GM19452 (cell line): ENCODE results near the gene MEF2C.
"Not testable (repeated sequence)": the region's sequence is repeated elsewhere in the genome, so short reads cannot be mapped to it uniquely, and the experiment has no call there.

Experiments
- ATAC-seq: cut with Tn5 transposase; IDR thresholded peaks from one replicate; pipeline ENCODE4 v1.9.1; 2021; ENCODE audit not compliant: unreplicated experiment

The MEF2C gene

GRCh38 chr5:88868468-88869068 is 14.4 kb downstream of the MEF2C start:
- no peak for ATAC-seq

DNA sequence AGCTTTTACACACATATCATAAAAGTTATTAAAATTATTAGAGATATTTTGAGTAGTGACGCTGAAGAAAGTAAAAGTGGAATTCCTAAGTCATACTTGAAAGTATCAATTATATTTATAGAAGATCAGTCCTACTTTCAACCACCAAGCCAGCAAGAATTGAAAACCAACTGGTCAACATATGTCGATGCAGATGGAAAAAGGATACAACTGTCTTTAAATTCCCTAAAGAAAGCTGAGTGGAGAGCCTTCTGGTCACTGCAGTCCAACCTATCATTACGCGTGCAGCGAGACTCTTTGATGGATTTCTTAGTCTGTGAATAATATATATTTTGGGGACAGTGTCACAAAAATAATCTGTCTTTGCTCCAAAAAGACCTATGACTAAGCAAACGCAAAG is 15.3 kb downstream of the MEF2C start:
- no peak for ATAC-seq

DNA sequence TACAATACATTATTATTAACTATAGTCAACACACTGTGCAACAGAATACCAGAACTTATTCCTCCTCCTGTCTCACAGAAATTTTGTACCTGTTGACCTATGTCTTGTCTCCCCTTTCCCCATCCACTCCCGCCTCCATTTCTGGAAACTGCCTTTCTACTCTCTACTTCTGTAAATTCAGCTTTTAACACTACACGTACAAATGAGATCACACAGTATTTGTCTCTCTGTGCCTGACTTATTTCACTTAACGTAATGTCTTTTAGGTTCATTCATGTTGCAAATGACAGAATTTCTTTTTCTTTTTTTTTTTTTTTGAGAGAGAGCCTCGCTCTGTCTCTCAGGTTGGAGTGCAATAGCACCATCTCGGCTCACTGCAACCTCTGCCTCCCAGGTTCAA is 19.5 kb downstream of the MEF2C start:
- no peak for ATAC-seq

GRCh38 chr5:88862547-88863175 is 20.3 kb downstream of the MEF2C start:
- no peak for ATAC-seq

DNA sequence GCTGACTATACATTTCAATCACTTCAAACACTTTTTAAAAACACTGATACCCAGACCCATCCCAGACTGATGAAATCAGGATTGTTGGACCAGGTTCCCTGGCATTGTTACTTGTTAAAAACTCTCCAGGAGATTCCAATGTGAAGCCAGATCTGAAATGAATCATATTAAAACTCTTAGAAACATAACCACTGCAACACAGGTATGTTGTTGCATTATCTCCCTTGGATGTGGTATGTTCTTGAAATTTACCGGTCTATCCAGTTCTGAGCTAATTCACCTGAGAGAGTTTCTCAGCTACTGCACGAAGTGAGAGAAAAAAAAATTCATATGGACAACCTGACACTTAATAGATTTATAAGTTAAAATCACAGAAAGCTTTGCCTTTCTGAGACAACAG is 21.8 kb downstream of the MEF2C start:
- no peak for ATAC-seq

- no peak for ATAC-seq
Observed at GRCh38 chr5:88860501-88860900, 22.5 kb downstream of the MEF2C start.

DNA sequence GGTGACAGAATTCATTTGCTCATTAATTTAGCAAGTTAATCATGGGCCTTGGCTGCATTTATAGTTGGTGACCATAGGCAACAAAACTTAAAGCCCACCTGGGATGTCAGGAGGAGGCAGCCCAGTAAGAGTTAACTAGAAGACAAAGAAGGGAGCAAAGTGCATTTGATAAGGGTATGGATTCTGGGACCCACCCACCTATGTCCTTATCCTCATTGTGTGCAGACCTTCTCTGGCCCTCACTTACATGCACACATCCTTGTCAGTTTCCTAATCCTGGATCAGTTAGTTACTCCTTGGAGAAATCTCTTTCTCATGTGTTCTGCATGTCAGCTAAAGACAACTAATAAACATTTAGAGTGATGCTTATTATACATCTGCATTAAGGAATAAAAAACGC is 24.6 kb downstream of the MEF2C start:
- no peak for ATAC-seq

- not testable (repeated sequence) for ATAC-seq
Observed at GRCh38 chr5:88856381-88856780, 26.6 kb downstream of the MEF2C start.

GRCh38 chr5:88854769-88855168 is 28.2 kb downstream of the MEF2C start:
- peak; percentile 48 for ATAC-seq

- no peak for ATAC-seq
Observed at GRCh38 chr5:88847420-88847819, 35.6 kb downstream of the MEF2C start.

DNA sequence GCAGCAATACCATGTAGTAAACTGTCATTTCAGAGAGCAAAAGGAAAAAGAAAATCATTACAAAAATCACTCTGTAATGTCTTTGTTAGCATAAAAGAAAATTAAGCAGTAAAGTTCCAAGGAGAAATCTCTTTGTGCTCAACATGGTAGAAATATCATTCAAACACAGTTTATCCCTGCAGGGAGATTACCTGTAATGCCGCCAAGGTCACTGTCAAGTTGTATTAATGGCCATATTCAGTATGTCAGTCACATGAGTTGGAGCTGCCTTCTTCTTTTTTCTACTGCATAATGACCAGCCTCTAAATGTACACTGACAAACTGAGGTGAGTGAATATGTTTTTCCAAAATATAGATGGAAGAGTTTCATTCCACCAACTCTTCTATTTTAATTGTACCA is 36.5 kb downstream of the MEF2C start:
- no peak for ATAC-seq

GRCh38 chr5:88845081-88845697 is 37.8 kb downstream of the MEF2C start:
- peak; percentile 87 for ATAC-seq

DNA sequence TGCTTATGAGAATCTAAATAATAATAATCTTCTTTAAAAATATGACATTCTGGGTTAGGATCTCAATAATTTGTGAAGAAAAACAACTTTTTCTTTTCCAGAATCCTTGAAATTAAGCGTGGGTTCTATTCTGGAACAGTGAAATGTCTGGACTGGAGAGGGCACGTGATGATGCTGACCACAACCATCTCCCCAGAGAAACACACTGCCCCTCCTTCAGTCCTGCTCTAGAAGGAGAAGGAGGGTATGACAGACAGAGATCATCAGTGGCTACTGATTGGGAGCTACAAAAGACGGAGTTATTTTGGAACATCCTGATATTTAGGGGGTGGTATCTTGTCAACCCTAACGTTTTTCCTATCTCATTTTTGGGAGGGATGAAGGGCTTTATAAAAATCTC is 40.2 kb downstream of the MEF2C start:
- ATAC-seq: no peak

DNA sequence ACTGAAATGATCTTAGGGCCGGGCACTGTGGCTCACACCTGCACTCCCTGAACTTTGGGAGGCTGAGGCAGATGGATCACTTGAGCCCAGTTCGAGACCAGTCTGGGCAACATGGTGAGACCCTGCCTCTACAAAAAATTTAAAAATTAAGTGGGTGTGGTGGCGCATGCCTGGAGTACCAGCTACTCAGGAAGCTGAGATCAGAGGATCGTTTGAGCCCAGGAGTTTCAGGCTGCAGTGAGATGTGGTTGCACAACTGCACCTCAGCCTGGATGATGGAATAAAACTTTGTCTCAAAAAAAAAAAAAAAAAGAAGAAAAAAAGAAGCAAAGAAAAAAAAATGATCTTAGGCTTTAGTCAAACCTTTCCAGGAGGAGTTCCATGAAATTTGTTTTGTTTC is 41.8 kb downstream of the MEF2C start:
- ATAC-seq: no peak

DNA sequence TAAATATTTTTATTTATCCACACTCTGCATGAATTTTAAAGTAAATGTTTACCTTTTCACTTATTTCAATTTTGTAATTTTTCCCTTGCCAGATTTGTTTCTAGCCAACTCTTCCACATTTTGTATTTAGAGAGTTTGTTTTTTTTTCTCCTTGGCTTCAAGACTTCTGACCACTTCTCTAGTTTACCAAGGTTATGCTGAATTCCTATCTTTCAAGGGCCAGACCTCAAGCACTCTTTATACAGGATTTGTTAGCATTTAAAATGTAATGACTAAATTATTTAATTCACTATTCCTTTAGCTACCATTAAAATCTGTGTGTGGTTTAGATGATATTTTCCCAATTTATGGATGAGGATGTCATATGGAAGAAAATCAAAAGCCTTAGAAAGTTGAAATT is 42.5 kb downstream of the MEF2C start:
- no peak for ATAC-seq

- no peak for ATAC-seq
Observed at GRCh38 chr5:88839238-88839637, 43.7 kb downstream of the MEF2C start.

GRCh38 chr5:88838500-88838899 is 44.5 kb downstream of the MEF2C start:
- no peak for ATAC-seq

GRCh38 chr5:88837817-88838216 is 45.2 kb downstream of the MEF2C start:
- no peak for ATAC-seq

DNA sequence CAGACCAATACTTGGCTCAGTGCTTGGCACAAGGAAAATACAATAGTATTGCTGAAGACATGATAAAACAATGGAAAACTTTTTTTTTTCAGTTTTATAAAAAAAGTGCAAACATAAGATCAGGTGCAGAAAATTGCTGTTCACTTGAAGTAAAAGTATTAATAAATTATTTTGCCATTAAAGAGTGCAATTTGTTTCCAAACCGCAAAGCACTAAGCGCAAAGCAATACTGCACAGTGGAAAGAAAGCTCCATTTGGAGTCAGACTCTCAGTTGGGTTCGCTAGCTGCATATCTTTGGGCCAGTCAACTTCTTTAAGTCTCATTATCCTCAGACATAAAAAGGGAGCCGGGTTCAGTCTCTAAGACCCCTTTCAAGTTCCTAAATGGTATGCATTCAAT is 45.8 kb downstream of the MEF2C start:
- no peak for ATAC-seq

DNA sequence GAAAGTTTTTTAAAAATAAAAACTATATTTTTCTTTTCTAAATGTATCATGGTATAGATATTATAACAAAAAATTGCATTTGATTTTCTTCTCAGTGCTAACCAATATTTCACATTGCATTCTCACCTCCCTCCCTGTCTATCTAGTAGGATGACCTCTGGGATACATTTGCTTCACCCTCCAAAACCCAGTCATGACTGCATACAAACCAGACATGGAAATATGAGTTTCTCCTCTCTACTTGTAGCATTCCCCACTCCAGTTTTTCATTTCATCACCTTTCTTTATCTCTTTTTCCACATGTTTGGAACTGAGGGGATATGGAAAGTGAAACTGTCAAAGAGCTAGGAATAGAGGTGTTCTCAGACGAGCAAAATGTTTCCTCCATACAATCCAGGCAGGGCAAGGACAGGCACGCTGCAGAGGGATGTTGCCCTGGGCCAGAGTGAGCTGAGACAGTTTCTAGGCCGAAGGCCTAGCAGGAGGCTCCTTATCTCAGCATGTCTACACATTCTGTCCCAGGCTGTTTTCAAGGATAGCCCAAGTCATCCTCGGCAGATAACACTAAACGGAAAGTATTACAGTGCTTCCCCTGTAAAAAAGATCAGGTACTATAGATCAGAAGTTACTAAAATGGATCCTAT is 46.7 kb downstream of the MEF2C start:
- no peak for ATAC-seq

DNA sequence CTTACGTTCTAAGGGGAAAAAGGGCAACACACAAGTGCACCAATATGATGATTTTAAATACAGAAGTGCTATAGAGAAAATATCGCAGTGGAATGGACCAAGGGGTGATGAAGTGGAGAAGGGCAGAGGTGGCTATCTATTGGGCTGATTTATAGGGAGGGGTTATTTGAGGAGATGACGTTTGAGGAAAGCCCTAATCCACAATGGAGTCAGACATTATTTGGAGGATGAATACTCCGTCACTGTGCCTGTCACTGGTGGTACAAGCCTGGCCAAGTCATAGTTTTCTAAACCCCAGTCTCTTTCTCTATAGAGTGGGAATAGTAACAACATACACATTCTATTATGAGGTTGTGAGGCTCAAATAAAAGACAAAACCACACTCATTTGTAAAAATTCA is 48.5 kb downstream of the MEF2C start:
- no peak for ATAC-seq

- ATAC-seq: no peak
Observed at GRCh38 chr5:88834131-88834462, 48.9 kb downstream of the MEF2C start.
